GM21367 (cell line): ENCODE data around the gene CREB5.

Experiments used
- ATAC-seq: cut with Tn5 transposase; IDR thresholded peaks from one replicate; pipeline ENCODE4 v1.9.1; 2021; ENCODE audit not compliant: unreplicated experiment

CREB5 gene

DNA sequence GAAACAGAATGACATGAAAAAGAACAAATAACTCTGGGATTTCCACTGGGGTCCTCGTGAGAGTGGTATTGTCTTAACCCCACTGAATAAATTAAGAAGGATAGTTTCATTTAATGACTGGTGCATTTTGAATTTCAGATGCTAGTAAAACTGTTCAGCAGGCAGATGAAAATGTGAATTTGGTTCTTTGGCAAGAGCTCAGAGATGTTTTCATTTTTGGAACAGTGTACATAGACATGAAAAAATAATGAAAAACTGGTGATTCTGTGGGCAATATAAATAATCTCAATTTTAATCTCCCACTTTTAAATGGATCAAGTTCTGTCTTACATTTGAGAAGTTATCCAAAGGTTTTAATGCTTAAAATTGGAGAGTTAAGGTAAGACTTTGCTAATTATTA, 461.7 kb downstream of the CREB5 start:
- ATAC-seq: no peak
